Retinal pigment epithelial cell (primary cell): ENCODE results near the gene ATG101.

Experiments
- DNase-seq: peaks from one replicate; pipeline ENCODE4 v3.0.0-alpha.2; 2010; ENCODE audit warnings: low read depth
- H3K4me3 ChIP-seq: 2 replicates; pipeline ENCODE4 v1.5.1; 2011; ENCODE audit warnings: mild to moderate bottlenecking, low read length, control low read depth, moderate library complexity
- TF ChIP-seq, protein P1 (sequence below): conservative IDR thresholded peaks from 2 replicates; pipeline ENCODE4 v1.5.1; 2011; ENCODE audit warnings: low read depth, low read length, control low read depth, inconsistent platforms

ATG101 gene

DNA sequence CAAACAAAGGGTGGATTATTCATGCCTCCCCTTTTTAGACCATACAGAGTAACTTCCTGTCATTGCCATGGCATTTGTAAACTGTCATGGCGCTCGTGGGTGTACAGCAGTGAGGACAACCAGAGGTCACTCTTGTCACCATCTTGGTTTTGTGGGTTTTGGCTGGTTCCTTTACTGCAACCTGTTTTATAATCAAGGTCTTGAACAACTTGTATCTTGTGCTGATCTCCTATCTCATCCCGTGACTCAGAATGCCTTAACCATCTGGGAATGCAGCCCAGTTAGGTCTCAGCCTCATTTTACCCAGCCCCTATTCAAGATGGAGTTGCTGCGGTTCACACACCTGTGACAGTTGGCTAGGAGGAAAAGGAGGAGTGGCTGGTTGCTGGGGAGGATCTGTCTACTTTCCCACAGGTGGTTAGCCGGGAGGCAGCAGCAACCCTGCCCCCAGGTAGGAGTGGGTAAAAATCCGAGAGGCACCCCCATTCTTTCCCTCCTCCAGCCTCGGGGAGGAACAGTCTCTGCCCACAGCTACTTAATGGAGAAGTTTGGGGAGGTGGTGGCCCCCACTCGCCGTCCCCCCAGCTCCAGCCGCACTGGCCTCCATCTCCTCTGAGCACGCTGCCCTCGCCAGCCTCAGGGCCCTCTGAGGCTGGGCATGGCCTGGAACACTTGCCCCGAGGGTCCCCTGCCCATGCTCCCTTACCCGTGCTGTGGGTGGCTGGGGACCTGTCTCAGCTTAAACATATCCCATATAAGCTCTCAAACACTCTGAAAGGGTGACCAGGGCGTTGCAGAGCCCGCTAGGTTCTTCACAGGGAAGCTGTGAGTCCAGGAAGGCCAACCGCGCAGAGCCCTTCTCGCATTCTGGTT is 51.4 kb downstream of the ATG101 start:
- TF ChIP-seq, protein P1, sequence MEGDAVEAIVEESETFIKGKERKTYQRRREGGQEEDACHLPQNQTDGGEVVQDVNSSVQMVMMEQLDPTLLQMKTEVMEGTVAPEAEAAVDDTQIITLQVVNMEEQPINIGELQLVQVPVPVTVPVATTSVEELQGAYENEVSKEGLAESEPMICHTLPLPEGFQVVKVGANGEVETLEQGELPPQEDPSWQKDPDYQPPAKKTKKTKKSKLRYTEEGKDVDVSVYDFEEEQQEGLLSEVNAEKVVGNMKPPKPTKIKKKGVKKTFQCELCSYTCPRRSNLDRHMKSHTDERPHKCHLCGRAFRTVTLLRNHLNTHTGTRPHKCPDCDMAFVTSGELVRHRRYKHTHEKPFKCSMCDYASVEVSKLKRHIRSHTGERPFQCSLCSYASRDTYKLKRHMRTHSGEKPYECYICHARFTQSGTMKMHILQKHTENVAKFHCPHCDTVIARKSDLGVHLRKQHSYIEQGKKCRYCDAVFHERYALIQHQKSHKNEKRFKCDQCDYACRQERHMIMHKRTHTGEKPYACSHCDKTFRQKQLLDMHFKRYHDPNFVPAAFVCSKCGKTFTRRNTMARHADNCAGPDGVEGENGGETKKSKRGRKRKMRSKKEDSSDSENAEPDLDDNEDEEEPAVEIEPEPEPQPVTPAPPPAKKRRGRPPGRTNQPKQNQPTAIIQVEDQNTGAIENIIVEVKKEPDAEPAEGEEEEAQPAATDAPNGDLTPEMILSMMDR: no peak
- DNase-seq: no peak
- H3K4me3 ChIP-seq: no peak overlapping the region

DNA sequence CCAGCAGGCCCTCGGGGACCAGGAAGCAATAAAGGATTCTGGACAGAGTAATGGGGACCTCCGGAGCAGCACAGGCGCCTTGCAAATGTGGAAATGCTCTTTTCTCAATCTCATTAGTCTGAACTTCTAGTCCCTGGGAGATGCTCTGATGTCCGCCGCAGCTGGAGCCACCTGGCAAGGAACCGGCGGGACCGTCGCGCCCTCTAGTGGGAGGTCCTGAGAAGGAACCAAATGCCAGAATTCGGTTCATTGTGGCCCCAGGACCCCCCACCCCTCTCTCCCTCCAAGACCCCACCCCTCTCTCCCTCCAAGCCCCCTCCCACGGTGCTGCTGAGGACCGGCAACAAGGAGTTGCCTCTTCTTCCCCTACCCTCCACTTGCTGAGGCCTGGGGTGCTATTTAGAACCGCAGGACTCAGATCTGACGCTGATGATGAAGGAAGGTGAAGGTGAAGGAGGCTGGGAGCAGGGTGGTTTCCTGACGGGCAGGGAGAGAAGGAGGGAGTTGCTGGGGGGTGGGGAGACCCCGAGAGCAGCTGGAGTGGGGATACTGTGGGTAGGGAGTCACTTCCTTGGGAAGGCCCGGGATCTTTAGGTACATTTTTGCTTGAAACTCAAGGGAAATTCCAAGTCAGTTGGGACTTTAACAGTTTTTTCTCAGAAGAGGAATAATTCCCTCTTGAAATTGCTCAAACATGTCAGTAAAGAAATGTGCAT is 52.2 kb downstream of the ATG101 start:
- TF ChIP-seq, protein P1: peak; percentile 76
- no peak overlapping the region for H3K4me3 ChIP-seq

DNA sequence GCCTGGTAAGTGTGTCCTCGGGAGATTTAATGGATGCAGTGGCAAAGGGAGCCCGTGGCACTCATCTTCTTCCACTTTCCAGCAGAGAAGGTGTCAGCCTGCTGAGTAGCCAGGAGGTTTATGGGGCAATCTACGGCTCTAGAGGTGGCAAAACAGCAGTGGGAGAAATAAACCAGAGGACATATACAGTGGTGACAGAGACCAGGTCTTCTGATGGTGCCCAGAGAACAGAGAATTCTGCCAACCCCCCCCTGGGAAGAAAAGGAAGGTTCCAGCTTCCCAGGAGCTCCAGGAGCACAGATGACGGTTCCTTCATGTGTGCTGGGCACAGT is 52.7 kb downstream of the ATG101 start:
- no peak overlapping the region for H3K4me3 ChIP-seq
- DNase-seq: no peak

More for the DNA sequence above, 52.2 kb downstream of the ATG101 start:
- DNase-seq: no peak

DNA sequence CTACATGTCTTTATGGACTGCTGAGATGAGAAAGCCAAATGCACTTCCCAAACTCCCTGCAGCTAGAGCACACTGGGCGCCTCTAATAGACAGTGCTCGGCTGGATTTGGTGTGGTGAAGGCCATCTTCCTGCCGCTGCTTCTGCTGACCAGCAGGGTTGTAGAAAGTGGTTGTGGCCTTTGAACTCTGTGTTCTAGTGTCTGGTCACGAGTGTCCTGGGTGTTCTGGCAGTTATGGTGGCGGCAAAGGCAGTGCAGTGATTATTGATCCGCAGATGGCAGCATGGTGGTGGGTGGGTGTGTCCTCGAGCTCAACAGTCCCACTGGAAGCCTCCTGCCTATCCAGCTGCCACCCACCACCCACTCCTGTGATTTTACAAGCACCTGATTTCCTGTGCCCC is 53.1 kb downstream of the ATG101 start:
- H3K4me3 ChIP-seq: no peak overlapping the region
- TF ChIP-seq, protein P1: no peak

More for the DNA sequence above, 52.7 kb downstream of the ATG101 start:
- TF ChIP-seq, protein P1: no peak

DNA sequence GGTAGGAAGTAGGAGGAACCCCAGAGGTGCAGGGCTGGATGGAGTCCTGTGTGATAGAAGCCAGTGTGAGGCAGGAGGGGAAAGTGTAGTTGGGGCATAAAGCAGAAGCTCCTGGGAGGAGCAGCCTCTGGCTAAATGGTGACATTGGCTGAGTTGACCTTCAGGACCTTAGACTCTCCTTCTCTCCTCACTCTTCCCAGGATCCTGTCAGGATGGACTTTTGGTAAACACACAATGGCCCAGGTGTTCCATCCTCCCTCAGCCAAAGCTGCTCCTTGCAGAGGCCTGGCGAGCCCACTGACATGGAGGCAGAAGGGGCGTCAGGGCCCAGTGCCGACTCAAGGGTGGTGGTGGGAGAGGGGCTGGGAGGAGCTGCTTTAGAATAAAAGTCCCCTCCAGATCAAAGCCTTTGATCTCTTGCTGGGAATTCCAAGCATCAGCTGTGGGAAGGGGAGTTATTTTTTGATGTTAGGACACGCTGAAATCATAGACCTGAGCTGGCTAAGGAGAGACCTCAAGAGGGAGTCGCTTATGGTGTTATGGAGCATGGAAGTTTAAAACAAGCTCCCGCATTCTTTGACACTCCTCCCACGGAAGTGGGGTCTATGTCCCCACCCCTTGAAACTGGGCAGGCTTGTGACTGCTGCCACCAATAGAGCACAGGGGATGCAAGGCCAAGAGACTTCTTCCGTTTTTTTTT is 53.9 kb downstream of the ATG101 start:
- TF ChIP-seq, protein P1: no peak
- no peak overlapping the region for H3K4me3 ChIP-seq

More for the DNA sequence above, 53.1 kb downstream of the ATG101 start:
- no peak for DNase-seq

DNA sequence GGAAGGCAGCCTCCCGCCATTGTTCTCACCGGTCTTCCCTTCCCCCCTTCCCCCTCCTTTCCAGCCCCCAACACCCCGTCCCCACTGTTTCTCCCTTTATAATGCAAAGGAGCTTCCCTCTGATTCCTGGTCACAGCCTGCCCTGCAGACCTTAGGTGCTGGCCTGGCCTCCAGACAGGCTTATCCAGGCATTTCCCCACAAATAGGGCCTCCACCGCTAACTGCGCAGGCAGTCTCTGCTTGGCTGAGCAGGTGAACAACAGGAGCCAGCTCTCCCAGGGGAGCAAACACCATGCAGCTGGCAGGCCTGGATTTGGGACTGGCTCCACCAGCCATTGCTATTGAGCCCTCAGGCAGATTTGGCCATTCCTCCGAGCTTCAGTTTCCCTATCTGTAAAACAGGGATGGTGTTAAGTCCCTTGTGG is 55.7 kb downstream of the ATG101 start:
- TF ChIP-seq, protein P1: no peak
- no peak for DNase-seq

More for the DNA sequence above, 53.9 kb downstream of the ATG101 start:
- DNase-seq: no peak

More for the DNA sequence above, 55.7 kb downstream of the ATG101 start:
- H3K4me3 ChIP-seq: no peak overlapping the region
